H1 (cell line): ENCODE measurements around the gene CELF4. TPM values are rescaled to one million over a fixed set of nuclear protein-coding genes. Genes with fewer than 3 reads are reported as not detected.

Source experiments
- CTCF ChIA-PET: fragments of 300-600 bp; sonication (Branson Sonifier 250); formaldehyde crosslinking; loops from one replicate; lab custom pipeline; 2021; ENCODE audit not compliant: partially characterized antibody; lab: Charles Lee
- POLR2A ChIA-PET: fragments of 300-600 bp; sonication (Branson Sonifier 250); formaldehyde crosslinking; loops from one replicate; lab custom pipeline; 2021; ENCODE audit warnings: inconsistent platforms; ENCODE audit not compliant: partially characterized antibody; lab: Charles Lee
- DNase-seq, 2 experiments: peaks; one replicate each; pipeline versions ENCODE4 v3.0.0 to v3.0.0-alpha.2; 2010 to 2022; ENCODE audit warnings: low spot score in 2 of 2, low read depth in 1 of 2, mixed read lengths in 1 of 2
- FAIRE-seq: peaks from 2 replicates; lab custom pipeline; 2011; peaks lifted over from hg19 to GRCh38; lab: Jason Lieb, UNC
- H2AFZ ChIP-seq: 2 replicates; pipeline ENCODE4 v1.8.1; 2012; ENCODE audit warnings: low read length, inconsistent platforms
- H2AK5ac ChIP-seq: 2 replicates; pipeline ENCODE4 v1.6.1; 2013; ENCODE audit warnings: low read depth, low read length
- H2BK120ac ChIP-seq: replicated peaks from 2 replicates; pipeline ENCODE3; 2013; ENCODE audit warnings: low read depth, low read length, inconsistent platforms
- H2BK12ac ChIP-seq: 2 replicates; pipeline ENCODE4 v1.6.1; 2013; ENCODE audit warnings: low read depth, low read length
- H2BK15ac ChIP-seq: 2 replicates; pipeline ENCODE4 v1.6.1; 2013; ENCODE audit warnings: low read length
- H2BK20ac ChIP-seq: 2 replicates; pipeline ENCODE4 v1.6.1; 2013; ENCODE audit warnings: low read length
- H2BK5ac ChIP-seq: 2 replicates; pipeline ENCODE4 v1.6.1; 2013; ENCODE audit warnings: low read depth, low read length
- H3K14ac ChIP-seq: 2 replicates; pipeline ENCODE4 v1.6.1; 2013; ENCODE audit warnings: inconsistent platforms; ENCODE audit not compliant: insufficient read length
- H3K18ac ChIP-seq: 2 replicates; pipeline ENCODE4 v1.6.1; 2013; ENCODE audit warnings: low read length; ENCODE audit errors: extremely low read depth
- H3K23ac ChIP-seq: 2 replicates; pipeline ENCODE4 v1.6.1; 2013; ENCODE audit warnings: inconsistent platforms; ENCODE audit not compliant: insufficient read length
- H3K23me2 ChIP-seq: 2 replicates; pipeline ENCODE4 v1.6.1; 2013; ENCODE audit warnings: low read depth, low read length
- H3K27ac ChIP-seq: 2 replicates; pipeline ENCODE4 v1.6.1; 2011; ENCODE audit warnings: low read depth, low read length, inconsistent platforms
- H3K27me3 ChIP-seq, 4 experiments: replicated peaks in 1 of 4; 1 replicate in 1 of 4; 2 replicates in 3 of 4; pipeline versions ENCODE4 v1.6.1 to v1.8.1; 2011 to 2013; ENCODE audit warnings: low read length in 3 of 4, mild to moderate bottlenecking in 3 of 4, inconsistent platforms in 2 of 4, mixed read lengths in 2 of 4, moderate library complexity in 1 of 4; ENCODE audit not compliant: control insufficient read depth in 3 of 4, insufficient read depth in 3 of 4; ENCODE audit errors: extremely low read depth in 1 of 4
- H3K36me3 ChIP-seq, 4 experiments: 2 replicates each; pipeline versions ENCODE4 v1.6.1 to v1.8.1; 2011 to 2013; ENCODE audit warnings: mild to moderate bottlenecking in 4 of 4, low read length in 3 of 4, moderate library complexity in 2 of 4, control low read depth in 1 of 4, inconsistent platforms in 1 of 4; ENCODE audit not compliant: insufficient read depth in 4 of 4, control insufficient read depth in 2 of 4
- H3K4ac ChIP-seq: replicated peaks from 2 replicates; pipeline ENCODE3; 2013; ENCODE audit warnings: low read length, low read depth, mixed read lengths, inconsistent platforms; ENCODE audit not compliant: insufficient read length
- H3K4me1 ChIP-seq, 4 experiments: replicated peaks in 1 of 4; 1 replicate in 1 of 4; 2 replicates in 3 of 4; pipeline versions ENCODE4 v1.6.1 to v1.8.1; 2011 to 2013; ENCODE audit warnings: low read length in 3 of 4, inconsistent platforms in 2 of 4, mixed read lengths in 1 of 4; ENCODE audit not compliant: insufficient read depth in 4 of 4, control insufficient read depth in 3 of 4
- H3K4me2 ChIP-seq, 2 experiments: 2 replicates each; pipeline versions ENCODE4 v1.6.1 to v1.8.1; 2011 to 2013; ENCODE audit warnings: low read depth in 2 of 2, low read length in 2 of 2, control low read depth in 1 of 2, inconsistent platforms in 1 of 2, mild to moderate bottlenecking in 1 of 2; ENCODE audit not compliant: insufficient read depth in 1 of 2
- H3K4me3 ChIP-seq, 4 experiments: fragments of 200-600, 300-600 bp in 1 of 4; sonication (generic), shearing (Covaris generic), sonication (Bioruptor Twin) in 1 of 4; 2 replicates each; pipeline versions ENCODE4 v1.5.1 to v1.8.1; 2011 to 2016; ENCODE audit warnings: low read length in 4 of 4, low read depth in 3 of 4, control low read depth in 2 of 4, inconsistent platforms in 2 of 4, mild to moderate bottlenecking in 2 of 4, mixed read lengths in 1 of 4, moderate library complexity in 1 of 4; ENCODE audit not compliant: insufficient read depth in 2 of 4; ENCODE audit errors: extremely low read depth in 1 of 4
- H3K56ac ChIP-seq: replicated peaks from 2 replicates; pipeline ENCODE3; 2013; ENCODE audit warnings: low read depth, mild to moderate bottlenecking, mixed read lengths, low read length, inconsistent platforms; ENCODE audit not compliant: insufficient read length
- H3K79me1 ChIP-seq: 2 replicates; pipeline ENCODE4 v1.6.1; 2013; ENCODE audit warnings: low read depth, low read length, control low read depth
- H3K79me2 ChIP-seq, 2 experiments: 2 replicates each; pipeline versions ENCODE4 v1.6.1 to v1.8.1; 2012 to 2013; ENCODE audit warnings: low read length in 2 of 2, mild to moderate bottlenecking in 2 of 2, inconsistent platforms in 1 of 2; ENCODE audit not compliant: insufficient read depth in 2 of 2, control insufficient read depth in 1 of 2
- H3K9ac ChIP-seq, 4 experiments: replicated peaks in 1 of 4; 1 replicate in 1 of 4; 2 replicates in 3 of 4; pipeline versions ENCODE4 v1.6.1 to v1.8.1; 2011 to 2013; ENCODE audit warnings: low read depth in 3 of 4, low read length in 3 of 4, control low read depth in 2 of 4, mild to moderate bottlenecking in 2 of 4, moderate library complexity in 2 of 4, inconsistent platforms in 1 of 4; ENCODE audit errors: extremely low read depth in 1 of 4
- H3K9me3 ChIP-seq, 2 experiments: 2 replicates each; pipeline versions ENCODE4 v1.6.1 to v1.8.1; 2012 to 2013; ENCODE audit warnings: mild to moderate bottlenecking in 2 of 2, moderate library complexity in 2 of 2, control low read depth in 1 of 2, inconsistent platforms in 1 of 2, low read depth in 1 of 2, low read length in 1 of 2, mixed read lengths in 1 of 2; ENCODE audit not compliant: insufficient read depth in 2 of 2
- H4K20me1 ChIP-seq, 2 experiments: replicated peaks in 1 of 2; 2 replicates each; pipeline versions ENCODE3 to v1.8.1; 2011 to 2013; ENCODE audit warnings: inconsistent platforms in 2 of 2, low read length in 2 of 2, mild to moderate bottlenecking in 1 of 2; ENCODE audit not compliant: insufficient read depth in 2 of 2, control insufficient read depth in 1 of 2
- H4K5ac ChIP-seq: 2 replicates; pipeline ENCODE4 v1.6.1; 2013; ENCODE audit warnings: low read length, low read depth, mixed read lengths, inconsistent platforms; ENCODE audit not compliant: insufficient read length
- H4K8ac ChIP-seq: 2 replicates; pipeline ENCODE4 v1.8.0; 2013; ENCODE audit warnings: mild to moderate bottlenecking, moderate library complexity, low read length, inconsistent platforms; ENCODE audit not compliant: insufficient read depth; ENCODE audit errors: extremely low read depth
- H4K91ac ChIP-seq: replicated peaks from 2 replicates; pipeline ENCODE3; 2013; ENCODE audit warnings: low read length, mixed read lengths, inconsistent platforms; ENCODE audit not compliant: insufficient read length
- BCL11A ChIP-seq, 2 experiments: IDR thresholded peaks; one replicate each; pipeline ENCODE4 v1.6.1; 2011; ENCODE audit warnings: low read depth in 2 of 2, low read length in 2 of 2, mild to moderate bottlenecking in 2 of 2
- CBX5 ChIP-seq: fragments of 300-800, 300-1000 bp; sonication (generic); IDR thresholded peaks from 2 replicates; pipeline ENCODE4 v1.7.1; 2016; ENCODE audit warnings: antibody characterized with exemption, low read length, low read depth
- CEBPB ChIP-seq: IDR thresholded peaks from 2 replicates; pipeline ENCODE4 v1.6.1; 2012; ENCODE audit warnings: low read depth, low read length
- HDAC6 ChIP-seq: IDR thresholded peaks from one replicate; pipeline ENCODE4 v1.7.1; 2012; ENCODE audit warnings: low read depth, mild to moderate bottlenecking, inconsistent platforms, low read length, moderate library complexity
- KDM1A ChIP-seq: fragments of 200-600, 300-600 bp; sonication (generic); IDR thresholded peaks from 2 replicates; pipeline ENCODE4 v1.7.1; 2016; ENCODE audit warnings: mild to moderate bottlenecking, low read length, borderline replicate concordance
- POLR2A ChIP-seq, 2 experiments: IDR thresholded peaks; 1 replicate in 1 of 2; 2 replicates in 1 of 2; pipeline ENCODE4 v1.6.1; 2011; ENCODE audit warnings: low read depth in 2 of 2, low read length in 2 of 2, mild to moderate bottlenecking in 2 of 2; ENCODE audit errors: control extremely low read depth in 1 of 2
- RNF2 ChIP-seq: fragments of 200-900, 300-1000 bp; sonication (generic); IDR thresholded peaks from 2 replicates; pipeline ENCODE4 v1.7.1; 2016; ENCODE audit warnings: borderline replicate concordance, low read depth, mild to moderate bottlenecking, antibody characterized with exemption, low read length; ENCODE audit not compliant: poor library complexity, severe bottlenecking; ENCODE audit errors: missing control alignments
- SP1 ChIP-seq: IDR thresholded peaks from 2 replicates; pipeline ENCODE4 v1.6.1; 2011; ENCODE audit warnings: low read depth, low read length
- TAF1 ChIP-seq: IDR thresholded peaks from 2 replicates; pipeline ENCODE4 v1.6.1; 2011; ENCODE audit warnings: mild to moderate bottlenecking, low read depth, low read length
- TCF12 ChIP-seq: IDR thresholded peaks from 2 replicates; pipeline ENCODE4 v1.6.1; 2011; ENCODE audit warnings: low read depth, mild to moderate bottlenecking, low read length
- ZNF274 ChIP-seq: IDR thresholded peaks from 2 replicates; pipeline ENCODE4 v1.7.0; 2012; ENCODE audit warnings: low read length, borderline replicate concordance; ENCODE audit errors: extremely low read depth
- WGBS, 2 experiments: shearing (Covaris generic) in 1 of 2; methylation state at CpG; one replicate each; pipeline versions ENCODE4 v1.1.6 to v1.1.7; 2013 to 2015; ENCODE audit warnings: low lambda C conversion rate in 2 of 2, mixed read lengths in 2 of 2, inconsistent platforms in 1 of 2, low coverage in 1 of 2, missing lambda C conversion rate in 1 of 2; ENCODE audit not compliant: insufficient replicate concordance in 2 of 2, insufficient coverage in 1 of 2, insufficient read length in 1 of 2; ENCODE audit errors: extremely low coverage in 1 of 2, missing lambda C conversion rate in 1 of 2; 5-methylcytosine and 5-hydroxymethylcytosine counted together
- polyA plus RNA-seq, 7 experiments: library from polyadenylated mRNA; depleted of rRNA in 3 of 7; stranded (reverse) in 5 of 7; unstranded in 2 of 7; fragments of >200 nt in 5 of 7; fragments of 200-250 nt in 2 of 7; gene quantifications; 1 replicate in 5 of 7; 2 replicates in 1 of 7; 4 replicates in 1 of 7; pipeline versions ENCODE4 v1.2.1 to v1.2.3, GENCODE V29; 2011 to 2013; ENCODE audit warnings: missing spikeins in 2 of 7, mixed read lengths in 2 of 7
- total RNA-seq: library from RNA; stranded (reverse); fragmentation: NEBNext Ultra II Directional; extraction: Animal tissue kit (Norgen Biotek cat#: 25700); gene quantifications from 2 replicates; pipeline ENCODE4 v1.2.1, GENCODE V29; 2021

The CELF4 gene
- total and polyA plus RNA-seq, 2 of the 8 experiments (the other 6 are each of a cell fraction or from before 2014, with no cell fraction given) = 1.6 to 3.4 TPM

- Histone ChIP-seq H4K8ac (no peak overlapping the region; the same call in 1 of the 2 replicates), H2BK5ac (no peak overlapping the region), H2BK20ac (no peak overlapping the region), H3K23ac (no peak overlapping the region), H3K4me3 (no peak overlapping the region), H4K5ac (no peak overlapping the region), H3K9ac (no peak overlapping the region), H3K14ac (no peak overlapping the region), H4K20me1 (no peaks in the 10 kb centered on the region), H3K4me2 (no peak overlapping the region), H3K23me2 (peaks cover 9% of the 10 kb centered on the region; the same call in 1 of the 2 replicates), H3K79me1 (no peaks in the 10 kb centered on the region), H2AFZ (no peak overlapping the region), H3K4me1 (peaks cover 8 to 18% (median 8%) of the 10 kb centered on the region in 4 experiments)
- no peak for DNase-seq
- TF ChIP-seq SP1 (no peak), CEBPB (no peak), HDAC6 (no peak), KDM1A (no peak), CBX5 (no peak), POLR2A (IDR thresholded peaks at IDR 0.05; ENCODE audit: control extremely low read depth in 1 of 2, low read depth in 2 of 2, low read length in 2 of 2) (no peak), RNF2 (no peak), TCF12 (no peak), BCL11A (IDR thresholded peaks at IDR 0.05; ENCODE audit: low read depth in 2 of 2, low read length in 2 of 2) (no peak), TAF1 (no peak), ZNF274 (no peak)
- TF ChIP-seq, all 59 proteins: peak for 0
- no peak overlapping the region for H3K4ac ChIP-seq
- no peak overlapping the region; the same call in 1 of the 2 replicates for H2BK12ac ChIP-seq
- no peaks in the 10 kb centered on the region for H3K9me3 ChIP-seq
- peaks cover 4 to 26% (median 15%) of the 10 kb centered on the region in 4 experiments for H3K27me3 ChIP-seq
- H3K27ac ChIP-seq = no peak overlapping the region
- ChIA-PET POLR2A (interaction anchor here (0.7 to 1.1 kb wide), 2 partner anchors 16 to 38 kb away, joined by 3 to 4 read pairs; no protein-coding TSS in a partner anchor), CTCF (interaction anchor here (0.6 to 2.2 kb wide), 17 partner anchors 10 to 199 kb away, joined by 3 to 10 read pairs (median 4); no protein-coding TSS in a partner anchor)
- WGBS, 2 experiments = 83% methylated on average over 19 of the region's 19 CpGs; no CpG with 5 or more reads in 1 of the 2 experiments
- no peak overlapping the region for H2AK5ac ChIP-seq
- no peaks in the 10 kb centered on the region for H3K79me2 ChIP-seq
- H2BK120ac ChIP-seq = no peak overlapping the region
- no peaks in the 10 kb centered on the region for H3K36me3 ChIP-seq
- FAIRE-seq = no peak
- H3K56ac ChIP-seq = no peak overlapping the region
- H3K18ac ChIP-seq = no peak overlapping the region
- no peak overlapping the region for H2BK15ac ChIP-seq
- H4K91ac ChIP-seq = no peak overlapping the region
Observed at GRCh38 chr18:37521510-37522465, 43.8 kb downstream of the CELF4 start.
